H1 (cell line): ENCODE data around the gene ZNF304. TPM values are rescaled to one million over a fixed set of nuclear protein-coding genes. Genes with fewer than 3 reads are reported as not detected.

Source experiments
- CHD7 ChIP-seq: fragments of 300-600 bp; sonication (generic); IDR thresholded peaks from 2 replicates; pipeline ENCODE4 v1.7.1; 2012; ENCODE audit warnings: low read length, moderate library complexity, mild to moderate bottlenecking, inconsistent platforms; ENCODE audit not compliant: insufficient replicate concordance
- polyA plus RNA-seq, 7 experiments: library from polyadenylated mRNA; depleted of rRNA in 3 of 7; stranded (reverse) in 5 of 7; unstranded in 2 of 7; fragments of >200 nt in 5 of 7; fragments of 200-250 nt in 2 of 7; gene quantifications; 1 replicate in 5 of 7; 2 replicates in 1 of 7; 4 replicates in 1 of 7; pipeline versions ENCODE4 v1.2.1 to v1.2.3, GENCODE V29; 2011 to 2013; ENCODE audit warnings: missing spikeins in 2 of 7, mixed read lengths in 2 of 7
- total RNA-seq: library from RNA; stranded (reverse); fragmentation: NEBNext Ultra II Directional; extraction: Animal tissue kit (Norgen Biotek cat#: 25700); gene quantifications from 2 replicates; pipeline ENCODE4 v1.2.1, GENCODE V29; 2021

ZNF304 gene
- total and polyA plus RNA-seq, 2 of the 8 experiments (the other 6 are each of a cell fraction or from before 2014, with no cell fraction given) = 4.3 to 10.5 TPM

- no peak for TF ChIP-seq CHD7
These were observed 26.1 kb upstream of the ZNF304 start (continued) for GRCh38 chr19:57324992-57325391.
